Thoracic aorta (tissue), 2 donors: ENCODE measurements around the gene SMPX. TPM values are rescaled to one million over a fixed set of nuclear protein-coding genes. Genes with fewer than 3 reads are reported as not detected.

Experiments used
- ATAC-seq: fragments of 150-250 bp; one replicate; pipeline ENCODE4 v1.8.0; 2017; ENCODE audit warnings: low read depth; ENCODE audit not compliant: insufficient number of reproducible peaks, low FRiP score
- DNase-seq: peaks from one replicate; pipeline ENCODE4 v3.0.0-alpha.2; 2020; ENCODE audit warnings: low spot score
- H3K27ac ChIP-seq, 2 donors: fragments of 200-600 bp; sonication (generic); 1 replicate in 1 of 2; 2 replicates in 1 of 2; pipeline ENCODE4 v1.5.1; 2016; ENCODE audit warnings: mild to moderate bottlenecking in 2 of 2, moderate library complexity in 2 of 2
- H3K27me3 ChIP-seq: fragments of 200-600 bp; sonication (generic); replicated peaks from 2 replicates; pipeline ENCODE4 v1.6.0; 2016; ENCODE audit warnings: mild to moderate bottlenecking; ENCODE audit not compliant: insufficient read depth
- H3K36me3 ChIP-seq: fragments of 200-600 bp; sonication (generic); one replicate; pipeline ENCODE4 v1.5.1; 2016
- H3K4me1 ChIP-seq, 2 donors: fragments of 200-600 bp; sonication (generic); 1 replicate in 1 of 2; 2 replicates in 1 of 2; pipeline versions ENCODE4 v1.5.1 to v1.6.0; 2016; ENCODE audit warnings: low read depth in 2 of 2, mild to moderate bottlenecking in 1 of 2; ENCODE audit not compliant: control insufficient read depth in 1 of 2
- H3K4me3 ChIP-seq: fragments of 200-600 bp; sonication (generic); 2 replicates; pipeline ENCODE4 v1.5.1; 2016; ENCODE audit warnings: mild to moderate bottlenecking
- H3K9me3 ChIP-seq: fragments of 200-600 bp; sonication (generic); 2 replicates; pipeline ENCODE4 v1.5.1; 2016
- CTCF ChIP-seq: fragments of 200-600 bp; sonication (generic); IDR thresholded peaks from one replicate; pipeline ENCODE4 v1.5.1; 2019; ENCODE audit warnings: antibody characterized with exemption
- total RNA-seq, 2 donors: library from RNA; depleted of rRNA; stranded (reverse); fragments of >200 nt; gene quantifications; one replicate each; pipeline versions ENCODE4 v1.1.0 to v1.2.3, GENCODE V29; 2016

The SMPX gene
- total RNA-seq, 2 donors from 2014 or later, result 10.4 TPM; not detected in 1

GRCh38 chrX:21717802-21718201 lies 40.1 kb downstream of the SMPX start:
- H3K9me3 ChIP-seq, result no peaks in the 10 kb centered on the region
- TF ChIP-seq CTCF, result no peak
- H3K27ac ChIP-seq, result no peak overlapping the region
- H3K4me1 ChIP-seq, result no peaks in the 10 kb centered on the region
- no peak overlapping the region for H3K4me3 ChIP-seq
- no peaks in the 10 kb centered on the region for H3K27me3 ChIP-seq
- no peak for DNase-seq
- ATAC-seq, result no peak
- H3K36me3 ChIP-seq, result no peaks in the 10 kb centered on the region

DNA sequence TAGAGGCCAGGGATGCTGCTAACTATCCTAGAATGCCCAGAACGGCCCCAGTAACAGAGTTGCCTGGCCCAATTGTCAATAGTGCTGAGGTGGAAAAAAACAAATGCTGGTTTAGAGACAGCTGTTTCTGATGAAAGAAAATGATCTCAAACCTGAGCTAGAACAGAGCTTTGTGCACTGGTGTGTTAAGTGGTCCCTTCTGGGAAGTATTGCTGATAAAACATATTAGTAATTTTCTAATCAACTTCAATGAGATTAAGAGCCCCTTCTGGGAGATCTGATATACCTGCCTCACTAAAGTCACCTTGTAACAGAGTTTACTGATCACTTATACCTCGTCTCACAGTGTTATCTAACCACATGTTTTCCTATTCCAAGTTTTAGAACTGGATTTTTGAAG lies 42.1 kb downstream of the SMPX start:
- Histone ChIP-seq H3K4me1 (no peaks in the 10 kb centered on the region), H3K36me3 (no peaks in the 10 kb centered on the region), H3K9me3 (no peaks in the 10 kb centered on the region), H3K27ac (no peak overlapping the region), H3K27me3 (no peaks in the 10 kb centered on the region), H3K4me3 (no peak overlapping the region)
- TF ChIP-seq CTCF, result no peak
- ATAC-seq (no peak), DNase-seq (no peak)

DNA sequence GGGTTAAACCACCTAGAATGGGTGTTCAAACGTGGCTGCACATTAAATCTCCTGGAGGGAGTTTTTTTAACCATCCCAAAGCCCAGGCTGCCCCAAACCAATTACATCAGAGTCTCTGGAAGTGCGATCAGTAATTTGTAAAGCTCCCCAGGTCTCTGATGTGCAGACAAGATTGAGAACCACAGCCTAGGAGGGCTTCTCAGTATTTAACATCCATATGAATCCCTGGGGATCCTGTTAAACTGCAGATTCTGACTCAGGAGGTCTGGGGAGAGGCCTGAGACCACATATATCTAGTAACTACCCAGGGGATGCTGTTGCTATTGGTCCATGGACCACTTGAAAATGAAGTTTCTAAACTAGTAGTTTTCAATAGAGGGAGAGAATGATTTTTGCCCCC lies 42.6 kb downstream of the SMPX start:
- Histone ChIP-seq H3K27me3 (no peaks in the 10 kb centered on the region), H3K36me3 (no peaks in the 10 kb centered on the region), H3K4me1 (no peaks in the 10 kb centered on the region), H3K27ac (no peak overlapping the region), H3K4me3 (no peak overlapping the region), H3K9me3 (no peaks in the 10 kb centered on the region)
- DNase-seq (no peak), ATAC-seq (no peak)
- no peak for TF ChIP-seq CTCF

GRCh38 chrX:21711848-21712197 lies 46.1 kb downstream of the SMPX start:
- Histone ChIP-seq H3K27ac (no peak overlapping the region), H3K4me3 (no peak overlapping the region), H3K9me3 (no peaks in the 10 kb centered on the region), H3K27me3 (no peaks in the 10 kb centered on the region), H3K4me1 (no peaks in the 10 kb centered on the region), H3K36me3 (no peaks in the 10 kb centered on the region)
- DNase-seq, result no peak
- no peak for TF ChIP-seq CTCF
- no peak for ATAC-seq

DNA sequence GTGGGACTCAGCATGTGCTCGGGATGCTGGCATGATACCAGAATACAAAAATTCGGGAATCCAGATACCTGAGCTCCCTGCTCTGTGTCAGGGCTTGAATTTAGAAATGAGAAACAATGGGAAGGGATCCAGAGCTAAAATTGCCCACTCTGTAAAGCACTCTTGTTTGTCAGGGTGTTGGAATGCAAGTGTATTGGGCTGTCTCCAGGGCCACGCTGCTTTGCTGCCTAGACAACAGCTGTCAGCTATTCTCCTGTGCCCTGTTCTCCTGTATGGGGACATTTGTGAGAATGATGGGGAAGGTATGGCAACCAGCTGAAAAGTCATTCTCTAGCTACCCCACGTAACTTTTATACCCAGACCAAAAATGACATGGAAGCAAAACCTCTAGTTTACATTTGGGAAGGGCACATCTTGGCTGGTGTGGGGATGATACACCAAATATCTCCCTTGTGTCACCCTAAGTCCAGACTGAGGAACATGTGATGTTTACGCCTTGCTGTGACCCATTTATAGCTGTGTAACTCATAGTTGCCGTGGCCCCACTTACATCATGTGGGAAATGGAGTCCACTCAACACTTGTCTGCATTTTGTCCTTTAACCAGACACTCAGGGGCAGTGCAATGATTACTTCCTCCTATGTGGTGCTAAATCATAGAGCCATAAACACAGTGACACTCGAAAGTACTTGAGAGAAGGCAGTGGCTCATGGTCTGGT lies 46.6 kb downstream of the SMPX start:
- no peak overlapping the region for H3K27ac ChIP-seq
- no peaks in the 10 kb centered on the region for H3K27me3 ChIP-seq
- no peaks in the 10 kb centered on the region for H3K36me3 ChIP-seq
- no peak for ATAC-seq
- H3K4me1 ChIP-seq, result no peaks in the 10 kb centered on the region
- H3K9me3 ChIP-seq, result no peaks in the 10 kb centered on the region
- TF ChIP-seq CTCF, result no peak
- no peak overlapping the region for H3K4me3 ChIP-seq
- no peak for DNase-seq
